Transverse colon (tissue), 4 donors: ENCODE data around the gene GPHA2.

Experiments used
- POLR2A ChIP-seq: fragments of 450-650 bp; IDR thresholded peaks from one replicate; pipeline ENCODE4 v1.6.1; 2016; ENCODE audit warnings: antibody characterized with exemption, mild to moderate bottlenecking, moderate library complexity
- POLR2AphosphoS5 ChIP-seq, 3 donors: sonication (generic); formaldehyde crosslinking; IDR thresholded peaks; one replicate each; pipeline ENCODE4 v1.6.1; 2016; ENCODE audit warnings: antibody characterized with exemption in 3 of 3
- TF ChIP-seq, protein P1 (sequence below), 5 experiments: fragments of 200-600 bp in 3 of 5; fragments of 450-650 bp in 2 of 5; sonication (generic) in 3 of 5; IDR thresholded peaks; 1 replicate in 2 of 5; 2 replicates in 3 of 5; pipeline ENCODE4 v1.5.1; 2016 to 2017; ENCODE audit warnings: antibody characterized with exemption in 5 of 5, inconsistent platforms in 3 of 5, mild to moderate bottlenecking in 2 of 5, moderate library complexity in 1 of 5

DNA sequence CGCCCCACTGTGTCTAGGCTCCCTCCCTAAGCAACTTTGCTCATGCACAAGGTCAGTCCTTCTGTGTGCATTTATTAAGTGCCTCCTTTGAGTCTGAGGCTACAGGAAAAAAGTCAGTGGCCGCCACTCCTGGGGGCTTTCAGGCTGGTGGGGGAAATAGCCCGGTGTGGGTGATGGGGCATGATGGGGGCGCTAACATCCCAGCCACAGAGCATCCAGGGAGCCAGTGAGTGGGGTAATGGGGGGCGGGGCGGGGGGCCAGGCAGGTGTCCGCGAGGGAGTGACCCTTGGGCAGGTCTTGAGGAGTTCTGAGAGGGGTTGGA, 47.3 kb downstream of the GPHA2 start:
- TF ChIP-seq, protein P1, sequence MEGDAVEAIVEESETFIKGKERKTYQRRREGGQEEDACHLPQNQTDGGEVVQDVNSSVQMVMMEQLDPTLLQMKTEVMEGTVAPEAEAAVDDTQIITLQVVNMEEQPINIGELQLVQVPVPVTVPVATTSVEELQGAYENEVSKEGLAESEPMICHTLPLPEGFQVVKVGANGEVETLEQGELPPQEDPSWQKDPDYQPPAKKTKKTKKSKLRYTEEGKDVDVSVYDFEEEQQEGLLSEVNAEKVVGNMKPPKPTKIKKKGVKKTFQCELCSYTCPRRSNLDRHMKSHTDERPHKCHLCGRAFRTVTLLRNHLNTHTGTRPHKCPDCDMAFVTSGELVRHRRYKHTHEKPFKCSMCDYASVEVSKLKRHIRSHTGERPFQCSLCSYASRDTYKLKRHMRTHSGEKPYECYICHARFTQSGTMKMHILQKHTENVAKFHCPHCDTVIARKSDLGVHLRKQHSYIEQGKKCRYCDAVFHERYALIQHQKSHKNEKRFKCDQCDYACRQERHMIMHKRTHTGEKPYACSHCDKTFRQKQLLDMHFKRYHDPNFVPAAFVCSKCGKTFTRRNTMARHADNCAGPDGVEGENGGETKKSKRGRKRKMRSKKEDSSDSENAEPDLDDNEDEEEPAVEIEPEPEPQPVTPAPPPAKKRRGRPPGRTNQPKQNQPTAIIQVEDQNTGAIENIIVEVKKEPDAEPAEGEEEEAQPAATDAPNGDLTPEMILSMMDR (IDR thresholded peaks at IDR 0.05), result no peak
- TF ChIP-seq POLR2A (no peak), POLR2AphosphoS5 (IDR thresholded peaks at IDR 0.05) (no peak)
